Measurements from ENCODE around the gene HCFC1.

Gene HCFC1

DNA sequence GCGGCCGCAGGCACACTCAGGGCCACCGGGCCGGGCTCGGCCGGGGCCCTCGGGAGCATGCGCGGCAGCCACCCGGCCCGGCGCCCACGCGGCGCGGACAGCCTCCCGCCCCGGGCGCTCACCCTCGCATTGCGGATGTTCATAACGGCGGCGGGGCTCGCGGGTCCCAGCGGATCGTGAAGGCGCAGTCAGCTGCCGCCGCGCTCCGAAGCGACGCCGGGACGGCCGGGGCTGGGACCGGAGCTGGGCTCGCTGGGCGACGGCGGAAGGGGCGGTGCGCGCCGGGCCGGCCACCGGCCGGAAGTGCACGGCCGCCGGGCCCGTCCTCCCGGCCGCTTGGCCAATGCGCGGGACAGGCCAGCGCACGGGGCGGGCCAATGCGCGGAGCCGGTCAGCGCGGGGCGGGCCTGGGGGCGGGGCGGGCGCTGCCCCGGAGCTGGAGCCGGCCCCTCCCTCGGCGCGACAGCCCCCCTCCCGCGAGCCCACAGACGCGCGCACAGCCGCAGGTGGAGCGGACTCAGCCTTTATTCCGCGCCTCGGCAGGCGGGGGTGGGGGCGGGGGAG is 36.8 kb downstream of the HCFC1 start, which contains the start of gene NAA10:
Gene NAA10 (minus strand): TSS at position 276 of the 564 bp plus-strand sequence. CDS start 133 bp downstream, at position 143.
- peak within 1 kb of the TSS; percentile 49 for H2AFZ ChIP-seq (ENCODE audit: low read depth, low read length)
- TF ChIP-seq EZH2 (IDR thresholded peaks at IDR 0.05; ENCODE audit: borderline replicate concordance, low read depth, low read length, severe bottlenecking): no peak
- TF ChIP-seq, protein P1, sequence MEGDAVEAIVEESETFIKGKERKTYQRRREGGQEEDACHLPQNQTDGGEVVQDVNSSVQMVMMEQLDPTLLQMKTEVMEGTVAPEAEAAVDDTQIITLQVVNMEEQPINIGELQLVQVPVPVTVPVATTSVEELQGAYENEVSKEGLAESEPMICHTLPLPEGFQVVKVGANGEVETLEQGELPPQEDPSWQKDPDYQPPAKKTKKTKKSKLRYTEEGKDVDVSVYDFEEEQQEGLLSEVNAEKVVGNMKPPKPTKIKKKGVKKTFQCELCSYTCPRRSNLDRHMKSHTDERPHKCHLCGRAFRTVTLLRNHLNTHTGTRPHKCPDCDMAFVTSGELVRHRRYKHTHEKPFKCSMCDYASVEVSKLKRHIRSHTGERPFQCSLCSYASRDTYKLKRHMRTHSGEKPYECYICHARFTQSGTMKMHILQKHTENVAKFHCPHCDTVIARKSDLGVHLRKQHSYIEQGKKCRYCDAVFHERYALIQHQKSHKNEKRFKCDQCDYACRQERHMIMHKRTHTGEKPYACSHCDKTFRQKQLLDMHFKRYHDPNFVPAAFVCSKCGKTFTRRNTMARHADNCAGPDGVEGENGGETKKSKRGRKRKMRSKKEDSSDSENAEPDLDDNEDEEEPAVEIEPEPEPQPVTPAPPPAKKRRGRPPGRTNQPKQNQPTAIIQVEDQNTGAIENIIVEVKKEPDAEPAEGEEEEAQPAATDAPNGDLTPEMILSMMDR (IDR thresholded peaks at IDR 0.05; ENCODE audit: borderline replicate concordance, extremely low read depth, low read length, poor library complexity, severe bottlenecking): no peak
- H3K4me1 ChIP-seq (ENCODE audit: insufficient read depth, low read length): peaks cover 52% of the 10 kb centered on the region
- no peaks in the 10 kb centered on the region for H3K9me3 ChIP-seq (ENCODE audit: insufficient read depth, low read length, severe bottlenecking)
- H3K4me2 ChIP-seq (ENCODE audit: insufficient read depth, low read length): peak within 1 kb of the TSS; percentile 63
- ATAC-seq (ENCODE audit: insufficient read depth, low read depth) (peak; percentile 73), DNase-seq (peak; percentile 76)
- H4K20me1 ChIP-seq (ENCODE audit: insufficient read depth, low read length): no peaks in the 10 kb centered on the region
- no peaks in the 10 kb centered on the region for H3K27me3 ChIP-seq (ENCODE audit: insufficient read depth, low read length, poor library complexity)
- peak within 1 kb of the TSS; percentile 77 for H3K27ac ChIP-seq (ENCODE audit: low read length)
- peak within 1 kb of the TSS; percentile 37 to 68; a peak in 3 of 4 replicates for H3K4me3 ChIP-seq (ENCODE audit: low read depth in 1 of 2, low read length in 2 of 2)
- peaks cover 34% of the 10 kb centered on the region for H3K36me3 ChIP-seq (ENCODE audit: insufficient read depth, low read length)
- peaks cover 37% of the 10 kb centered on the region for H3K79me2 ChIP-seq (ENCODE audit: insufficient read depth, low read length)
- H3K9ac ChIP-seq (ENCODE audit: low read depth, low read length): peak within 1 kb of the TSS; percentile 73

DNA sequence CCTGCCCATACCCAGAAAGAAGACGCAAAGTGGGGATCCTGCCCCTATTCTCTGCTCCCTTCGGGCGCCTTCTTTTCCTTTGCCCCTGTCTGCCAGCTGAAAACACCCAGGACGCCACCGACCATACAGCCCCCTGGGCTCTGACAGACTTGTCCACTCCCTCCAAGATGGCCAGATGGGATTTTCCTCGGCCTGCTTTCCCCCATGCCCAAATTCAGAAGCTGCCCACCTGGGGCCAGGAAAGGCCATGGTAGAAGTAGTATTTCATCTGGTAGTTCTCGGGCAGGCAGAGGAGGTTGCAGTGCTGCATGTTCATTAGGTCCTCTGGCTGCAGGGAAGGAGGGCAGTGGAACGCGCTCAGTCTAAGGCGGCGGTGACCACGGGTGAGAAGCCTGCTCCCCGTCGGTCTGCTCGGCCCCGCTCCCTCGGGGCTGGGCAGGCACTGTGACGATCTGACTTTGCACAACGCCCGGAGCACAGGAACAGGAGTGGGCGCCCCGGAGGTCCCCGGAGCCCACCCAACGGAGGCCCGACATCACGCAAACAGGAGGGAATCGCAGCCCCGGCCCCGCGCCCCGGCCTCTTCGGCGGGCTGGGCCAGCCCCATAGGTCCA is 37.4 kb downstream of the HCFC1 start:
- no peak for DNase-seq
- no peaks in the 10 kb centered on the region for H4K20me1 ChIP-seq (ENCODE audit: insufficient read depth, low read length)
- H3K36me3 ChIP-seq (ENCODE audit: insufficient read depth, low read length): peaks cover 40% of the 10 kb centered on the region
- TF ChIP-seq EZH2 (IDR thresholded peaks at IDR 0.05; ENCODE audit: borderline replicate concordance, low read depth, low read length, severe bottlenecking): no peak
- TF ChIP-seq, protein P1 (IDR thresholded peaks at IDR 0.05; ENCODE audit: borderline replicate concordance, extremely low read depth, low read length, poor library complexity, severe bottlenecking): no peak
- ATAC-seq (ENCODE audit: insufficient read depth, low read depth): peak; percentile 17
- H3K4me1 ChIP-seq (ENCODE audit: insufficient read depth, low read length): peaks cover 58% of the 10 kb centered on the region
- H2AFZ ChIP-seq (ENCODE audit: low read depth, low read length): peak overlapping the region; percentile 49
- H3K4me3 ChIP-seq (ENCODE audit: low read depth in 1 of 2, low read length in 2 of 2): peak overlapping the region; percentile 37 to 68; a peak in 3 of 4 replicates
- peak overlapping the region; percentile 77 for H3K27ac ChIP-seq (ENCODE audit: low read length)
- no peaks in the 10 kb centered on the region for H3K9me3 ChIP-seq (ENCODE audit: insufficient read depth, low read length, severe bottlenecking)
- H3K27me3 ChIP-seq (ENCODE audit: insufficient read depth, low read length, poor library complexity): no peaks in the 10 kb centered on the region
- peaks cover 42% of the 10 kb centered on the region for H3K79me2 ChIP-seq (ENCODE audit: insufficient read depth, low read length)
- peak overlapping the region; percentile 73 for H3K9ac ChIP-seq (ENCODE audit: low read depth, low read length)
- H3K4me2 ChIP-seq (ENCODE audit: insufficient read depth, low read length): peak overlapping the region; percentile 63

DNA sequence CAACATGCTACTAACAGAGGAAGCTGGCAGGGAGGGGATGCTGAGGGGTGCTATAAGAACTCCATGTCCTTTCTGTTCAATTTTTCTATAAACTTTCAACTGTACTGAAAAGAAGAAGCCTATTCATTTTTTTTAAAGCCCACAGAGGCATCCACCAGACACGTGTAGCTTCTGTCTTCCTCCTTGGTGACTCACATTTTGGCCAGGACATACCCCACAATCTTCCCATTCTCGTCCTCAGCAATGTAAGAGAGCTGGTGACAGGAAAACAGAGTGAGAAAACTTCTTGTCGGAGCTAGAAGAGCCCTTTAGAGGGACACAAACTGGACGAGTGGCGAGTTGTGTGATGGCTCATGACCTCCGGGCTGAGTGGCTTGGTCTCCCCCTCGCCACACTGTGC is 37.9 kb downstream of the HCFC1 start:
- Histone ChIP-seq H3K4me1 (ENCODE audit: insufficient read depth, low read length) (peaks cover 63% of the 10 kb centered on the region), H3K79me2 (ENCODE audit: insufficient read depth, low read length) (peaks cover 45% of the 10 kb centered on the region), H3K9me3 (ENCODE audit: insufficient read depth, low read length, severe bottlenecking) (no peaks in the 10 kb centered on the region), H3K9ac (ENCODE audit: low read depth, low read length) (peak overlapping the region; percentile 73), H4K20me1 (ENCODE audit: insufficient read depth, low read length) (no peaks in the 10 kb centered on the region), H3K4me2 (ENCODE audit: insufficient read depth, low read length) (peak overlapping the region; percentile 63), H3K27ac (ENCODE audit: low read length) (peak overlapping the region; percentile 77), H3K36me3 (ENCODE audit: insufficient read depth, low read length) (peaks cover 40% of the 10 kb centered on the region), H3K27me3 (ENCODE audit: insufficient read depth, low read length, poor library complexity) (no peaks in the 10 kb centered on the region), H2AFZ (ENCODE audit: low read depth, low read length) (no peak overlapping the region), H3K4me3 (ENCODE audit: low read depth in 1 of 2, low read length in 2 of 2) (peak overlapping the region in 1 of 2 experiments; percentile 68; a peak in 3 of 4 replicates)
- TF ChIP-seq, protein P1 (IDR thresholded peaks at IDR 0.05; ENCODE audit: borderline replicate concordance, extremely low read depth, low read length, poor library complexity, severe bottlenecking): no peak
- TF ChIP-seq EZH2 (IDR thresholded peaks at IDR 0.05; ENCODE audit: borderline replicate concordance, low read depth, low read length, severe bottlenecking): no peak
- DNase-seq (no peak), ATAC-seq (ENCODE audit: insufficient read depth, low read depth) (no peak)
